ENCODE results near the gene TUG1. TPM values are rescaled to one million over a fixed set of nuclear protein-coding genes. Genes with fewer than 3 reads are reported as not detected.

TUG1 gene
- total and polyA plus RNA-seq, 10 of the 15 experiments (the other 5 are each of a cell fraction or from before 2014, with no cell fraction given): 19.3 to 116 (median 54.9) TPM

DNA sequence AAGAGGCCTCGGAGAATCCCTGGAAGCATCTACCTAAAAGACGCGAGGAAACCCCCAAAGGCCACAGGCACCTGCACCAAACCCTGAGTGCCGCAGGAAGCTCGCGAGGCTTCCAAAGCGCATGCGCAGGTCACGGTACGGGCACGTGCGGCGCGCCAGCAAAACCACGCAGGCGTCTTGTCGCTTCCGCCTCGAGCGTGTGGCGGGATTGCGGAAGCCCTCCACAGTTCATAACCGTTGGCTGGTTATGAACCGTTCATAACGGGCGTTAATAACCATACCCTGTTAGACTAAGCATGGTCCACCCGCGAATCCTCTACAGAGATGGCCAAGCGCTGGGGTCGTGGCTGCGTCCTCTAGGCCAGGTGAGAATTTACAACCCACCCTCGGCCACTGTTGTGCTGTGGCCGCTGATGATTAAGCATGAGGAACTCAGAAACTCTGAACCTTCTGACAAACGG lies 46.9 kb upstream of the TUG1 start (continued):
- TF ChIP-seq, protein P1, sequence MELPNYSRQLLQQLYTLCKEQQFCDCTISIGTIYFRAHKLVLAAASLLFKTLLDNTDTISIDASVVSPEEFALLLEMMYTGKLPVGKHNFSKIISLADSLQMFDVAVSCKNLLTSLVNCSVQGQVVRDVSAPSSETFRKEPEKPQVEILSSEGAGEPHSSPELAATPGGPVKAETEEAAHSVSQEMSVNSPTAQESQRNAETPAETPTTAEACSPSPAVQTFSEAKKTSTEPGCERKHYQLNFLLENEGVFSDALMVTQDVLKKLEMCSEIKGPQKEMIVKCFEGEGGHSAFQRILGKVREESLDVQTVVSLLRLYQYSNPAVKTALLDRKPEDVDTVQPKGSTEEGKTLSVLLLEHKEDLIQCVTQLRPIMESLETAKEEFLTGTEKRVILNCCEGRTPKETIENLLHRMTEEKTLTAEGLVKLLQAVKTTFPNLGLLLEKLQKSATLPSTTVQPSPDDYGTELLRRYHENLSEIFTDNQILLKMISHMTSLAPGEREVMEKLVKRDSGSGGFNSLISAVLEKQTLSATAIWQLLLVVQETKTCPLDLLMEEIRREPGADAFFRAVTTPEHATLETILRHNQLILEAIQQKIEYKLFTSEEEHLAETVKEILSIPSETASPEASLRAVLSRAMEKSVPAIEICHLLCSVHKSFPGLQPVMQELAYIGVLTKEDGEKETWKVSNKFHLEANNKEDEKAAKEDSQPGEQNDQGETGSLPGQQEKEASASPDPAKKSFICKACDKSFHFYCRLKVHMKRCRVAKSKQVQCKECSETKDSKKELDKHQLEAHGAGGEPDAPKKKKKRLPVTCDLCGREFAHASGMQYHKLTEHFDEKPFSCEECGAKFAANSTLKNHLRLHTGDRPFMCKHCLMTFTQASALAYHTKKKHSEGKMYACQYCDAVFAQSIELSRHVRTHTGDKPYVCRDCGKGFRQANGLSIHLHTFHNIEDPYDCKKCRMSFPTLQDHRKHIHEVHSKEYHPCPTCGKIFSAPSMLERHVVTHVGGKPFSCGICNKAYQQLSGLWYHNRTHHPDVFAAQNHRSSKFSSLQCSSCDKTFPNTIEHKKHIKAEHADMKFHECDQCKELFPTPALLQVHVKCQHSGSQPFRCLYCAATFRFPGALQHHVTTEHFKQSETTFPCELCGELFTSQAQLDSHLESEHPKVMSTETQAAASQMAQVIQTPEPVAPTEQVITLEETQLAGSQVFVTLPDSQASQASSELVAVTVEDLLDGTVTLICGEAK (IDR thresholded peaks at IDR 0.05; ENCODE audit: borderline replicate concordance): peak; percentile 49; the same call in 1 of the 2 replicates
- TF ChIP-seq IKZF1 (conservative IDR thresholded peaks at IDR 0.05): peak; percentile 3
- peak; percentile 74; the same call in 1 of the 2 replicates for TF ChIP-seq PAX5 (IDR thresholded peaks at IDR 0.05; ENCODE audit: borderline replicate concordance, low read depth, low read length)
- TF ChIP-seq GATAD2B (conservative IDR thresholded peaks at IDR 0.05; ENCODE audit: low read depth): peak; percentile 76
- TF ChIP-seq SPI1 (IDR thresholded peaks at IDR 0.05; ENCODE audit: borderline replicate concordance, insufficient read depth, low read depth, low read length): peak; percentile 52; the same call in 1 of the 2 replicates
- TF ChIP-seq, protein P2, sequence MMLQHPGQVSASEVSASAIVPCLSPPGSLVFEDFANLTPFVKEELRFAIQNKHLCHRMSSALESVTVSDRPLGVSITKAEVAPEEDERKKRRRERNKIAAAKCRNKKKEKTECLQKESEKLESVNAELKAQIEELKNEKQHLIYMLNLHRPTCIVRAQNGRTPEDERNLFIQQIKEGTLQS (IDR thresholded peaks at IDR 0.05; ENCODE audit: borderline replicate concordance, extremely low read depth, low read depth, low read length): peak; percentile 58; the same call in 1 of the 2 replicates
- TF ChIP-seq BHLHE40 (IDR thresholded peaks at IDR 0.05; ENCODE audit: borderline replicate concordance in 1 of 2, low read depth in 2 of 2, low read length in 1 of 2): peak; percentile 100
- no peak for TF ChIP-seq MXI1 (IDR thresholded peaks at IDR 0.05; ENCODE audit: low read depth, low read length)
- TF ChIP-seq SREBF1 (IDR thresholded peaks at IDR 0.05; ENCODE audit: low read length): no peak
- TF ChIP-seq HDAC2 (IDR thresholded peaks at IDR 0.05): no peak
- TF ChIP-seq NRF1 (conservative IDR thresholded peaks at IDR 0.05; ENCODE audit: low read depth, low read length): peak; percentile 73
- TF ChIP-seq CHD2 (IDR thresholded peaks at IDR 0.05; ENCODE audit: borderline replicate concordance, low read depth, low read length): peak; percentile 91
- TF ChIP-seq CBX3 (IDR thresholded peaks at IDR 0.05; ENCODE audit: borderline replicate concordance, low read depth): no peak
- peak; percentile 15; the same call in 1 of the 2 replicates for TF ChIP-seq IRF4 (IDR thresholded peaks at IDR 0.05; ENCODE audit: low read depth, low read length)
- peak; percentile 52; the same call in 1 of the 2 replicates for TF ChIP-seq RB1 (IDR thresholded peaks at IDR 0.05; ENCODE audit: borderline replicate concordance)
- TF ChIP-seq, protein P3, sequence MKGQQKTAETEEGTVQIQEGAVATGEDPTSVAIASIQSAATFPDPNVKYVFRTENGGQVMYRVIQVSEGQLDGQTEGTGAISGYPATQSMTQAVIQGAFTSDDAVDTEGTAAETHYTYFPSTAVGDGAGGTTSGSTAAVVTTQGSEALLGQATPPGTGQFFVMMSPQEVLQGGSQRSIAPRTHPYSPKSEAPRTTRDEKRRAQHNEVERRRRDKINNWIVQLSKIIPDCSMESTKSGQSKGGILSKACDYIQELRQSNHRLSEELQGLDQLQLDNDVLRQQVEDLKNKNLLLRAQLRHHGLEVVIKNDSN (IDR thresholded peaks at IDR 0.05; ENCODE audit: borderline replicate concordance, extremely low read length, insufficient read depth, low read depth, low read length): peak; percentile 87
- TF ChIP-seq POU2F2 (IDR thresholded peaks at IDR 0.05; ENCODE audit: borderline replicate concordance, low read depth, low read length): peak; percentile 77; the same call in 2 of the 3 replicates
- no peak for TF ChIP-seq JUND (IDR thresholded peaks at IDR 0.05; ENCODE audit: low read depth, low read length)
- TF ChIP-seq ZNF207 (IDR thresholded peaks at IDR 0.05; ENCODE audit: borderline replicate concordance): 0 out of 2 replicates have a peak, but pooled peaks have one; percentile 21
- TF ChIP-seq, protein P4, sequence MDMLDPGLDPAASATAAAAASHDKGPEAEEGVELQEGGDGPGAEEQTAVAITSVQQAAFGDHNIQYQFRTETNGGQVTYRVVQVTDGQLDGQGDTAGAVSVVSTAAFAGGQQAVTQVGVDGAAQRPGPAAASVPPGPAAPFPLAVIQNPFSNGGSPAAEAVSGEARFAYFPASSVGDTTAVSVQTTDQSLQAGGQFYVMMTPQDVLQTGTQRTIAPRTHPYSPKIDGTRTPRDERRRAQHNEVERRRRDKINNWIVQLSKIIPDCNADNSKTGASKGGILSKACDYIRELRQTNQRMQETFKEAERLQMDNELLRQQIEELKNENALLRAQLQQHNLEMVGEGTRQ (IDR thresholded peaks at IDR 0.05; ENCODE audit: borderline replicate concordance, low read depth, low read length): peak; percentile 77
- TF ChIP-seq BCL11A (IDR thresholded peaks at IDR 0.05; ENCODE audit: low read depth, low read length): no peak
